Vagina (tissue), 2 donors: ENCODE data around the gene NPSR1.

Experiments
- POLR2A ChIP-seq, 2 donors: fragments of 450-650 bp; IDR thresholded peaks; one replicate each; pipeline ENCODE4 v1.6.1; 2017; ENCODE audit warnings: antibody characterized with exemption in 2 of 2, mild to moderate bottlenecking in 2 of 2, moderate library complexity in 2 of 2
- POLR2AphosphoS5 ChIP-seq, 2 donors: sonication (generic); formaldehyde crosslinking; IDR thresholded peaks; one replicate each; pipeline ENCODE4 v1.9.0; 2017; ENCODE audit warnings: antibody characterized with exemption in 2 of 2, mild to moderate bottlenecking in 2 of 2, low read depth in 1 of 2; ENCODE audit not compliant: insufficient read depth in 1 of 2
- TF ChIP-seq, protein P1 (sequence below), 3 experiments: fragments of 450-650 bp in 2 of 3; fragments of 200-600 bp in 1 of 3; sonication (generic) in 1 of 3; IDR thresholded peaks; one replicate each; pipeline ENCODE4 v1.5.1; 2017 to 2019; ENCODE audit warnings: antibody characterized with exemption in 3 of 3, mild to moderate bottlenecking in 2 of 3, moderate library complexity in 2 of 3

DNA sequence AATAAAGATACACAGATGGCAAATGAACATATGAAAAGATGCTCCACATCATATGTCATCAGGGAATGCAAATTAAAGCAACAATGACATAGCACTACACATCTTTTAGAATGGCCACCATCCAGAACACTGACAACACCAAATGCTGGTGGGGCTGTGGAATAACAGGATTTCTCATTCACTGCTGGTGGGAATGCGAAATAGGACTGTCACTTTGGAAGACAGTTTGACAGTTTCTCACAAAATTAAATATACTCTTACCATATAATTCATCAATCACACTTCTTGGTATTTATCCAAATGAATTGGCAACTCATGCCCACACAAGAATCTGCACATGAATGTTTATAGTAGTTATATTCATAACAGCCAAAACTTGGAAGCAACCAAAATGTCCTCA lies 68.2 kb downstream of the NPSR1 start:
- TF ChIP-seq, protein P1, sequence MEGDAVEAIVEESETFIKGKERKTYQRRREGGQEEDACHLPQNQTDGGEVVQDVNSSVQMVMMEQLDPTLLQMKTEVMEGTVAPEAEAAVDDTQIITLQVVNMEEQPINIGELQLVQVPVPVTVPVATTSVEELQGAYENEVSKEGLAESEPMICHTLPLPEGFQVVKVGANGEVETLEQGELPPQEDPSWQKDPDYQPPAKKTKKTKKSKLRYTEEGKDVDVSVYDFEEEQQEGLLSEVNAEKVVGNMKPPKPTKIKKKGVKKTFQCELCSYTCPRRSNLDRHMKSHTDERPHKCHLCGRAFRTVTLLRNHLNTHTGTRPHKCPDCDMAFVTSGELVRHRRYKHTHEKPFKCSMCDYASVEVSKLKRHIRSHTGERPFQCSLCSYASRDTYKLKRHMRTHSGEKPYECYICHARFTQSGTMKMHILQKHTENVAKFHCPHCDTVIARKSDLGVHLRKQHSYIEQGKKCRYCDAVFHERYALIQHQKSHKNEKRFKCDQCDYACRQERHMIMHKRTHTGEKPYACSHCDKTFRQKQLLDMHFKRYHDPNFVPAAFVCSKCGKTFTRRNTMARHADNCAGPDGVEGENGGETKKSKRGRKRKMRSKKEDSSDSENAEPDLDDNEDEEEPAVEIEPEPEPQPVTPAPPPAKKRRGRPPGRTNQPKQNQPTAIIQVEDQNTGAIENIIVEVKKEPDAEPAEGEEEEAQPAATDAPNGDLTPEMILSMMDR (IDR thresholded peaks at IDR 0.05) = no peak
- TF ChIP-seq POLR2A (IDR thresholded peaks at IDR 0.05) (no peak), POLR2AphosphoS5 (IDR thresholded peaks at IDR 0.05; ENCODE audit: insufficient read depth in 1 of 2, low read depth in 1 of 2) (no peak)
